Kidney tubule cell (primary cell): Measurements from ENCODE around the gene SLC25A53.

Experiments
- DNase-seq: peaks from one replicate; pipeline ENCODE4 v3.0.0-alpha.2; 2018; ENCODE audit warnings: low spot score

The SLC25A53 gene

GRCh38 chrX:104156630-104157529, at the start of gene SLC25A53:
TSS of gene SLC25A53 (minus strand) at chrX:104157009. CDS start at chrX:104105257, 51,752 bp downstream.
- peak; percentile 83 for DNase-seq

- no peak for DNase-seq
Measured at GRCh38 chrX:104205548-104205947, 48.7 kb upstream of the SLC25A53 start.

GRCh38 chrX:104195489-104196084, 38.8 kb upstream of the SLC25A53 start:
- DNase-seq = peak; percentile 37

GRCh38 chrX:104195013-104195412, 38.2 kb upstream of the SLC25A53 start:
- DNase-seq = no peak

GRCh38 chrX:104193485-104193884, 36.7 kb upstream of the SLC25A53 start:
- no peak for DNase-seq

- DNase-seq = peak; percentile 28
Measured at GRCh38 chrX:104189837-104190236, 33.0 kb upstream of the SLC25A53 start.

GRCh38 chrX:104187931-104188330, 31.1 kb upstream of the SLC25A53 start:
- DNase-seq = no peak

GRCh38 chrX:104183685-104184084, 26.9 kb upstream of the SLC25A53 start:
- no peak for DNase-seq

GRCh38 chrX:104173841-104174240, 17.0 kb upstream of the SLC25A53 start:
- DNase-seq = no peak

GRCh38 chrX:104172788-104173187, 16.0 kb upstream of the SLC25A53 start:
- no peak for DNase-seq

- peak; percentile 71 for DNase-seq
Measured at GRCh38 chrX:104172121-104172520, 15.3 kb upstream of the SLC25A53 start.

- peak; percentile 23 for DNase-seq
Measured at GRCh38 chrX:104168127-104168526, 11.3 kb upstream of the SLC25A53 start.

- no peak for DNase-seq
Measured at GRCh38 chrX:104166735-104167436, 10.1 kb upstream of the SLC25A53 start.

GRCh38 chrX:104165894-104166734, 9.3 kb upstream of the SLC25A53 start, which contains the start of gene FAM199X:
TSS of gene FAM199X (plus strand) at chrX:104166453. CDS start at chrX:104166786, 333 bp downstream.
- DNase-seq = peak; percentile 90

GRCh38 chrX:104151037-104151436, 5.8 kb downstream of the SLC25A53 start:
- no peak for DNase-seq

GRCh38 chrX:104141087-104141760, 15.6 kb downstream of the SLC25A53 start:
- DNase-seq = no peak

GRCh38 chrX:104137496-104137895, 19.3 kb downstream of the SLC25A53 start:
- DNase-seq = no peak

GRCh38 chrX:104136241-104137019, 20.4 kb downstream of the SLC25A53 start:
- peak; percentile 84 for DNase-seq

- DNase-seq = peak; percentile 61
Measured at GRCh38 chrX:104135677-104136076, 21.1 kb downstream of the SLC25A53 start.

- no peak for DNase-seq
Measured at GRCh38 chrX:104134583-104135261, 22.1 kb downstream of the SLC25A53 start.
